Measurements from ENCODE around the gene RUVBL2. TPM values are rescaled to one million over a fixed set of nuclear protein-coding genes. Genes with fewer than 3 reads are reported as not detected.
"Not testable (repeated sequence)": the region's sequence is repeated elsewhere in the genome, so short reads cannot be mapped to it uniquely, and the experiment has no call there.

The RUVBL2 gene
- polyA plus RNA-seq, 4 donors, result 86.0 to 106 (median 95.6) TPM

DNA sequence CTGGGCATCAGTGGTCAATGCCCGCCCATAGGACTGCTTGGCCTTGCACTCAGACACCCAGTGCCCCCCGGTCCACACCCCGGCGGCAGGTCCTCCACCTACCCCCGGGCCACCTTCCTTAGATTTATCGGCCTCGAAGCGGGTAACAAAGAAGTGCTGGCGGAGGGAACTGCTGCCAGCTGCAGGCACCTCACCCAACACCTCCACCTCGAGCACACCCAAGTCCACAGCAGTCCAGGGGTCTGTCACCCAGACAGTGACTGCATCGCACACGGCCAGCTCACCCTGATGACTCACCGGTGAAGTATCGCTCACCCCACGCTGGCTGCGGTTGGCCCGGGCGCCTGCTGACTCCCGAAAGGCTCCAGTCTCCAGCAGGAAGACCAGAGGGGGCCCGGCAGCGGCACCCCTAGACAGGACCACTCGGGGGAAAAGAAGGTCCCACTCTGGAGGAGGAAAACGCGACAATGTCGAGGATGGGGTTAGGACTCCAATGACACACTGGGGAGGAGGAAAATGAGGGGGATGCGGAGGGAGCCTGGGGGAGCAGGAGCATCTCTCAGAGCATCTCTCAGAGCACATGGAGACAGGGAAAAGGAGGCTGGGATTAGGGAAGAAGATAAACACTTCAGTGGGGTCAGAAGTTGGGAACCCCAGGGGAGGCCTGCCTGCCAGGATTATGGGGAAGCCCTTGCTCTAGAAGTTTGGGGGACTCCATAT lies 45.0 kb downstream of the RUVBL2 start:
- DNase-seq (ENCODE audit: low read depth in 4 of 4, low spot score in 2 of 4), result not testable (repeated sequence)

DNA sequence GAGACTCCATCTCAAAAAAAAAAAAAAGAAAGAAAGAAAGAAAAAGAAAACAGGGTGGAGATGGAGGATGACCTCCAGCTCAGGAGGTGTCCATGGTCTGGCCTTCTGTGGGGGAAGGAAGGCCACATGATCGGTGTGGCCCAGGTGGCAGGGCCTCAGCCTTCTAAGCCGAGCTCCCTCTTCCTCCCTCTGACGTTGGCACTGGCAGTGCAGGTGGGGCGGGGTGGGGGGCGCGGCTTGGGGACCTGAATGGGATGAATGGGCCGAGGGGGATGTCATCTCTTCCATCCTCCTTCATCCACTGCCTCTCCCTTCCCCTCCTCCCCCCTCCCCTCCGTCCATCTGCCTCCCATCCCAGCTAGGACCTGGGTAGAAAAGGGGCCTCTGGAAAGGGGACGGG lies 46.0 kb downstream of the RUVBL2 start:
- DNase-seq (ENCODE audit: low read depth in 4 of 4, low spot score in 2 of 4), result not testable (repeated sequence)

DNA sequence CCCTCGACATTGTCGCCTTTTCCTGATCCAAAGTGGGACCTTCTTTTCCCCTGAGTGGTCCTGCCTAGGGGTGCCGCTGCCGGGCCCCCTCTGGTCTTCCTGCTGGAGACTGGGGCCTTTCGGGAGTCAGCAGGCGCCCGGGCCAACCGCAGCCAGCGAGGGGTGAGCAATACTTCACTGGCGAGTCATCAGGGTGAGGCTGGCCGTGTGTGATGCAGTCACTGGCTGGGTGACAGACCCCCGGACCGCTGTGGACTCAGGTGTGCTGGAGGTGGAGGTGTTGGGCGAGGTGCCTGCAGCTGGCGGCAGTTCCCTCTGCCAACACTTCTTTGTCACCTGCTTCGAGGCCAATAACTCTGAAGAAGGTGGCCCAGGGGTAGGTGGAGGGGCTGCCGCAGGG lies 48.5 kb downstream of the RUVBL2 start:
- DNase-seq (ENCODE audit: low read depth in 4 of 4, low spot score in 2 of 4), result no peak

DNA sequence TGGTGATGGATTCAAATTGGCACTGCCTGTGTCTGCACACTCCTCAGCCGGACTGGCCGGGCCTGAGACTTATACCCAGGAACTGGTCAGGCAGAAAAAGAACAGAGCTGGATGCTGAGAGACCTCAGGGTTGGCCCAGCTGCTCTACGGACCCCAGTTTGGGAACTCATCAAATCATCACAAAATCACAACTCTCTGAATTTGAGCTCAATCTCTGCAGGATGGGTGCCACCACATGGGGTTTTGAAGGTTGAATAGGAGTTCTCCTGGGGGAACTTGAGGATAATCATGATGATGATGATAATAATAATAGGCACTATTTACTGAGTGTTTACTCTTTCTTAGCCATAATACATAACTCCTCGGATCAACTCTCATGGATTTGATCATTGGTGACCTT lies 49.0 kb downstream of the RUVBL2 start:
- not testable (repeated sequence) for DNase-seq (ENCODE audit: low read depth in 4 of 4, low spot score in 2 of 4)

DNA sequence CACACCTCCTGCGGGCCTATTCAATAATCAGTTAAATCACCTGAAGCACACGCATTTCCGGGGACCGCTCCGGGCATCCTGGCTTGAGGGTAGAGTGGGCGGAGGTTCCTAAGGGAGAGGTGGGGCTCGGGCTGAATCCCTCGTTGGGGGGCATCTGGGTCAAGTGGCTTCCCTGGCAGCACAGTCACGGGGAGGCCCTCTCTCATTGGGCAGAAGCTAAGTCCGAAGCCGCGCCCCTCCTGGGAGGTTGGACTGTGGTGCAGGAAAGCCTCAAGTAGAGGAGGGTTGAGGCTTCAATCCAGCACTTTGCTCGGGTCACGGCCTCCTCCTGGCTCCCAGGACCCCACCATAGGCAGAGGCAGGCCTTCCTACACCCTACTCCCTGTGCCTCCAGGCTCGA lies 49.9 kb downstream of the RUVBL2 start, which contains the start of gene CGB5:
Gene CGB5 (plus strand): TSS at position 301 of the 400 bp plus-strand sequence. CDS start 362 bp downstream, outside the sequence.
- DNase-seq (ENCODE audit: low read depth in 4 of 4, low spot score in 2 of 4), result not testable (repeated sequence)

DNA sequence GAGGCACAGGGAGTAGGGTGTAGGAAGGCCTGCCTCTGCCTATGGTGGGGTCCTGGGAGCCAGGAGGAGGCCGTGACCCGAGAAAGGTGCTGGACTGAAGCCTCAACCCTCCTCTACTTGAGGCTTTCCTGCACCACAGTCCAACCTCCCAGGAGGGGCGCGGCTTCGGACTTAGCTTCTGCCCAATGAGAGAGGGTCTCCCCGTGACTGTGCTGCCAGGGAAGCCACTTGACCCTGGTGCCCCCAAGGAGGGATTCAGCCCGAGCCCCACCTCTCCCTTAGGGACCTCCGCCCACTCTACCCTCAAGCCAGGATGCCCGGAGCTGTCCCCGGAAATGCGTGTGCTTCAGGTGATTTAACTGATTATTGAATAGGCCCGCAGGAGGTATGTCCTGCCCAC lies 55.3 kb downstream of the RUVBL2 start, which contains the start of gene CGB8:
Gene CGB8 (minus strand): TSS at position 101 of the 400 bp plus-strand sequence. CDS start 372 bp downstream, outside the sequence.
- DNase-seq (ENCODE audit: low read depth in 4 of 4, low spot score in 2 of 4), result not testable (repeated sequence)

DNA sequence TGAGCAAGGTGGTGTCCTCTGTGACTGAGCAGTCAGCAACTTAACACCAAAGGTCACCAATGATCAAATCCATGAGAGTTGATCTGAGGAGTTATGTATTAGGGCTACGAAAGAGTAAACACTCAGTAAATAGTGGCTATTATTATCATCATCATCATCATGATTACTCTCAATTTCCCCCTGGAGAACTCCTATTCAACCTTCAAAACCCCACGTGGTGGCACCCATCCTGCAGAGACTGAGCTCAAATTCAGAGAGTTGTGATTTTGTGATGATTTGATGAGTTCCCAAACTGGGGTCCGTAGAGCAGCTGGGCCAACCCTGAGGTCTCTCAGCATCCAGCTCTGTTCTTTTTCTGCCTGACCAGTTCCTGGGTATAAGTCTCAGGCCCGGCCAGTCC lies 56.1 kb downstream of the RUVBL2 start:
- DNase-seq (ENCODE audit: low read depth in 4 of 4, low spot score in 2 of 4), result not testable (repeated sequence)

DNA sequence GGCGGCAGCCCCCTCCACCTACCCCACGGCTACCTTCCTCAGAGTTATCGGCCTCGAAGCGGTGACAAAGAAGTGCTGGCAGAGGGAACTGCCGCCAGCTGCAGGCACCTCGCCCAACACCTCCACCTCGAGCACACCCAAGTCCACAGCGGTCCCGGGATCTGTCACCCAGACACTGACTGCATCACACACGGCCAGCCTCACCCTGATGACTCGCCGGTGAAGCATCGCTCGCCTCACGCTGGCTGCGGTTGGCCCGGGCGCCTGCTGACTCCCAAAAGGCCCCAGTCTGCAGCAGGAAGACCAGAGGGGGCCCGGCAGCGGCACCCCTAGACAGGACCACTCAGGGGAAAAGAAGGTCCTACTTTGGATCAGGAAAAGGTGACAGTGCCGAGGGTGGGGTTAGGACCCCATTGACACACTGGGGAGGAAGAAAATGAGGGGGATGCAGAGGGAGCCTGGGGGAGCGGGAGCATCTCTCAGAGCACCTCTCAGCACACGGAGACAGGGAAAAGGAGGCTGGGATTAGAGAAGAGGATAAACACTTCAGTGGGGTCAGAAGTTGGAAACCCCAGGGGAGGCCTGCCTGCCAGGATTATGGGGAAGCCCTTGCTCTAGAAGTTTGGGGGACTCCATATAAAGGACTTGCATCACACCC lies 56.8 kb downstream of the RUVBL2 start:
- not testable (repeated sequence) for DNase-seq (ENCODE audit: low read depth in 4 of 4, low spot score in 2 of 4)

DNA sequence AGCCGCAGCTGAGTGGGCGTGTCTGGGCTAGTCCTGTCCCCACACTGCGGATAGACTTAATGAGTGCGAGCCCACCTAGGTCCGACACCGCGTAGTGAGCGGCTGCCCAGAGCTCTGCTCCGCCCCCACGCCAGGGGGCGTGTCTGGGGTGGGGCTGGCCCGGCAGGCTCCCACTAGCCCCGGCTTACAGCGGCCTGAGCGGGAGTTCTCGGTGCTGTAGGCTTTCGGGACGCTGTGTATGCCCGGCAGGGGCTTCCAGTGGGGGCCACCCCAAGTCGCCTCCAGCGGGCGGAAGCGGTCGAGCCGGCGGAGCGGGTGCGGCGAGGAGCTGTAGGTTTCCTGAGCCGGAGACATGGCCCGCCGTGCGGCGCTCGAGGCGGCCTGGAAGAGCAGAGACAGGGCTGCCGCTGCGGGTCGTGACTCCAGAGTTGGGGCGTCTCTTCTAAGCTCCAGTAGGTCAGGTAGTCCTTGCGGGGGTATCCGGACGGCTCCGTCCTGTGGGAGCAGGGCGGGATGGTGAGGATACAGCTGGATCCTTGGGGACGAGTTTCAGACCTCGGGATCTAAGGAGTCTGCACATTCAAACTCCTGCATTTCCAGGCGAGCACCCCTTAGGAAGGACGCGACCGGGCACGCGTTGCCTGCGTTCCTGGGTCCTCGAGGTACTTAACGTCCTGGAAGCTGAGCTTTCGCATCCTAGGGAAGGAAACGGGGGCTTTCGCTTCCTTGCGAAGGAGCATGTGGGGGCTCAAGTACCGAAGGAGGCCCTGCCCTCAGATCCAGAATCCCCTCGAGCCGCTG lies 62.6 kb downstream of the RUVBL2 start:
- DNase-seq (ENCODE audit: low read depth in 4 of 4, low spot score in 2 of 4), result no peak

DNA sequence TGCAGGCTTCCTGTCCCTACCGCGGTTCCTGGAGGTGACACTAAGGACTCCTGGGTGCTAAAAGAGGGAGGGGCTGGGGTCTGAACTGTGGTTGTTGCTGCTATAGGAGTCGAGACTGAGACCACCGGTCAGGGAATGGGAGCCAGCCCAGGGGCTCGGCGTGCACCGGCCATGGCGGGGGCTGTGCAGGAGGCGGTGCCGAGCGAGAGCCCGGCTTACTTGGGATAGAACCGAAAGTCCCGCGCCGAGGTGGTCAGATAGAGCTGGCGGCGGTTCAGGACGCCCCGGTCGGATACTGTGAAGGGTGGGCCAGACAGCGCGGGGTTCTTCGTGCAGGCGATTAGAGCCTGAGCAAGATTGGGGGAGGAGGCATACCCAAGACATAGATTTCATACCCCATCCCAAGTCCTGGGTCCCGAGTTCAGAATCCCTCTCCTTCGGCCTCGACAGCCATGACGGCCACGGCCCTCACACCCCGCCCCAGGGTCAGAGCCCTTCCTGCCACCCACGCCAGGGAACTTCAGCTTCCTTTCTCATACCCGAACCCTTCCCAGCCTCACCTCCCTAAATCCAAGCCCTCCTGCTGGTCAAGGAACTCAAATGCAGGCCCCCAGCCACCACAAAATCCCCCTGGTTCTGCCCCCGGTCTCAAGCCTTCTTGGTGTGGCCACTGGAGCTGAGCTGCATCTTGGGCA lies 63.4 kb downstream of the RUVBL2 start:
- DNase-seq (ENCODE audit: low read depth in 4 of 4, low spot score in 2 of 4), result not testable (repeated sequence)

DNA sequence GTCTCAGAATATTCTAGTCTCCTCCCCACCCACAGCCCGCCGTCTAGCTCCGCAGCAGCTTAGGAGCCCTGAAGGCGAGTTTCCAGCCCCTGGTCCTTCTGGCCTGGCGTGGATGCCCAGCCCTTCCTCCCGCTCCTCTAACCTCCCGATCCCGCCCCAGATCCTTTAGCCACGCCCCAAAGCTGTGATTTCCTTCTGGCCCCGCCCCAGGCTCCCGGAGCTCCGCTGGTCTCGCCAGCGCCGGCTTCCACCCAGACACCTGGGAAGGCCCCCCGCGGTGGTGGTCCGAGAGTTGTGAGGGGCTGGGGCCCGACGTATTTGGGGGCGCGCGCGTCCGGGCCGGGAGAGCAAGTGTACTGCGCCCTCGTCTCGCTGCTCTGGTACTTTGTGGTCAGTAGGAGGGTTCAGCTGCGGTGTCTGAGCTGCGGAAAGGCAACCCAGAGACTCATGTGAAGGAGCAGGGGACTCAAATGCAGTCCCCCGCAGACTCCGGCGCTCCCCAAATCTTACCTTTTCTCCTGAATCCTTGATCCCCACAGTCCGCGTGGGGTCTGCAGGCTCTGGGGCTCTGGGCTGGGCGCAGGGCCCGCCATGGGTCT lies 64.0 kb downstream of the RUVBL2 start, which contains the start of gene CGB7:
Gene CGB7 (minus strand): TSS at position 114 of the 599 bp plus-strand sequence. CDS start 2,374 bp downstream, outside the sequence.
- peak in 1 of 4 donors; percentile 74 for DNase-seq (ENCODE audit: low read depth in 4 of 4, low spot score in 2 of 4)

DNA sequence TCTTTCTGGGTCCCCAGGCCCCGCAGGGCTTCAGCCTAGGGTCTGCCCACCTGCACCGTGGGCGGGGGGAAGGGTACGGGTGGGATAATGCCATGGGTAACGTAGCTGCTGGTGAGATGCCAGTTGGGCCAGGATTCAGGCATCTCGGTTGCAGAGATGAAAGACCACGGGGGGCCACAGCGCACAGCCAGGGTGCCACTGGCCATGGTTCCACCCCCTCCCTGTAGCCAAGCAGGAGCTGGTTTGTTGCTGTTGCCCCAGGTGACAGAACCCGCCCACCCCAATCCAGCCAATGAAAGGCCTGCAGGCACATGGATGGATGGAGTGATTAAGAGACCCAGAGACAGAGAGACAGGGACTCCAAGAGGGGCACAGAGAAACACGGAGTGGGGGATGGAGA lies 64.9 kb downstream of the RUVBL2 start:
- no peak for DNase-seq (ENCODE audit: low read depth in 4 of 4, low spot score in 2 of 4)

DNA sequence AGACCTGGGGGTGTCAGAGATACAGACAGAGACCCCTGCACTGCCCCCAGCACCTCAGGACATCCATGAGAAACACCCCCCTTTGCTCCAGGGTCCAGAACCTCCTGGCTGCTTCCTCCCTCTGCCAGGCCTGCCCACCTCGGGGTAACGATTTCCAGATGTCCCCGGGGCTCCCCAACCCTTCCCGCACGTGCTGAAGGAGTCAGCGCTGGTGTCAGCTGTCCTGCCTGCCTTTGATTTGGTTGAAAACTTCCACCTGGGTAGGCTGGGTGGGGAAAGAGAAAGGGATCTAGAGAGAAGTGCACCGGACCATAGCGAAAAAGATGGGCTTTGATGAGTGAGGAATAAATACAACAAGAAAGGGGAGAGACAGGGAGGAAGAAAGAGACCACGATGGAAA lies 65.4 kb downstream of the RUVBL2 start:
- no peak for DNase-seq (ENCODE audit: low read depth in 4 of 4, low spot score in 2 of 4)

DNA sequence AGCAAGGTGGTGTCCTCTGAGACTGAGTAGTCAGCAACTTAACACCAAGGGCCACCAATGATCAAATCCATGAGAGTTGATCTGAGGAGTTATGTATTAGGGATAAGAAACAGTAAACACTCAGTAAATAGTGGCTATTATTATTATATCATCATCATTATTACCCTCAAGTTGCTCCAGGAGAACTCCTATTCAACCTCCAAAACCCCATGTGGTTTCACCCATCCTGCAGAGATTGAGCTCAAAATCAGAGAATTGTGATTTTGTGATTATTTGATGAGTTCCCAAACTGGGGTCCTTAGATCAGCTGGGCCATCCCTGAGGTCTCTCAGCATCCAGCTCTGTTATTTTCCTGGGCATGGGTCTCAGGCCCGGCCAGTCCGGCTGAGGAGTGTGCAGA lies 67.3 kb downstream of the RUVBL2 start:
- DNase-seq (ENCODE audit: low read depth in 4 of 4, low spot score in 2 of 4), result no peak

DNA sequence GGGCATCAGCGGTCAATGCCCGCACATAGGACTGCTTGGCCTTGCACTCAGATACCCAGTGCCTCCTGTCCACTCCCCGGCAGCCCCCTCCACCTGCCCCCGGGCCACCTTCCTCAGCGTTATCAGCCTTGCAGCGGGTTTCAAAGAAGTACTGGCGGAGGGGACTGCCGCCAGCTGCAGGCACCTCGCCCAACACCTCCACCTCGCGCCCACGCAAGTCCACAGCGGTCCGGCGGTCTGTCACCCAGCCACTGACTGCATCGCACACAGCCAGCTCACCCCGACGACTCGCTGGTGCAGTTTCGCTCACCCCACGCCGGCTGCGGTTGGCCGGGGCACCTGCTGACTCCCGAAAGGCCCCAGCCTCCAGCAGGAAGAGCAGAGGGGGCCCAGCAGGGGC lies 67.8 kb downstream of the RUVBL2 start:
- no peak for DNase-seq (ENCODE audit: low read depth in 4 of 4, low spot score in 2 of 4)

DNA sequence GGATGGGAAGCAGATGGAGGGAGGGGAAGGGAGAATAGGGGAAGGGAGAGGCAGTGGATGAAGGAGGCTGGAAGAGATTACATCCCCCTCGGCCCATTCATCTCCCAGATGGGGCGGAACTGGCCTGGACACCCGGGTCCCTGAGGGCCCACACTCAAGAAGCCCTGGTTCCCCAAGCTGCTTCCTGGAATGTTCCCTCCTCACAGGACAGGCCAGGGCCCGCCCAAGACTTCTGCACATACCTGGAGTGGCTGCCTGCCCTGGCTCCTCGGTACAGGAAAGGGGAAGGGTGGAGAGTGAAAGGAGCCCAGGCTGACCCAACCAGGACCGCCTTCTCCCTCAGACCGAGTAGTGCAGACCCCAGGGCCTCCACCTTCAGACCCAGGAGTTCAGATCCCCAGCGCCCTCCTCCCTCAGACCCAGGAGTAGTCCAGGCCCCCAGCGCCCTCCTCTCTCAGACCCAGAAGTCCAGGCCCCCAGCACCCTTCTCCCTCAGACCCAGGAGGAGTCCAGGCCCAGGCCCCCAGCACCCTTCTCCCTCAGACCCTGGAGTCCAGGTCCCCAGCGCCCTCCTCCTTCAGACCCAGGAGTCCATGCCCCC lies 70.4 kb downstream of the RUVBL2 start:
- DNase-seq (ENCODE audit: low read depth in 4 of 4, low spot score in 2 of 4), result no peak

DNA sequence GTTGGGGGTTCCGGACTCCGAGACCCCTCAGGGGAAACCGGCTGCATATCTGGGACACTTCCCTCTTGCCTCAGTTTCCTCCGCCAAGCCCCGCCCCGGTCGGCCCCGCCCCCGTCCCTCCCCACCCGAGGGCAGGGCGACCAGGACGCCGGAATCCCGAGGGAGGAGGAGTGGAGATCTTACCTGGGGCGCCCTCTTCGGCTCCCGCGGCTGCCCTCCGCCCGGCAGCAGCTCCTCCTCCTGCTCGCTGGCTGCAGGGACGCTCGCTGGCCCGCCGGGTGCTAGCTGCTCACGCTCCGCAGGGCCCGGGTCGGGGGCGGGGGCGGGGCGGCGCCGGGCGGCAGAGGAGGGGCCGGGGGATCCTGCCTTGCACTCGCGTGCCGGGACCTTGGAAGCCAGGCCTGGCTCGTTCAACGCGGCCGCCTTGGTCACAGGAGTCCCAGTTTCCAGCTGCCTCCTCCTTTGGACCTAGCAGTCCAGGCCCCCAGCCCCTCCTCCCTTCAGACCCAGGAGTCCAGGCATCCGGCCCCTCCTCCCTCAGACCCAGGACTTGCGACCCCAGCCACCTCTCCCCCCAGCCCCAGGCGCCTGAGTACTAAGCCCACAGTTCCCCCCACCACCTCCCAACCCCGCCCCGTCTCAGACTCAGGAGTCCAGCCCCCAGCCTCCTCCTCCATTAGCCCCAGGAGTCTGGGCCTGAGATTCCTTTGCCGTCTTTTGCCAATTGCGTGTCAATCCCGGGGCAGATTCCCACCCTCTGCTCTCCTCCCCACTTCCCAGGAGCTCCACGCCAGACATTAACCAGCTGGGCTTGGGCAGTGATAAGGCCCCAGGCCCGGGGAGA lies 71.3 kb downstream of the RUVBL2 start, which contains the start of gene NTF4:
Gene NTF4 (minus strand): TSS at position 51 of the 844 bp plus-strand sequence. CDS start 2,821 bp downstream, outside the sequence.
- DNase-seq (ENCODE audit: low read depth in 4 of 4, low spot score in 2 of 4), result no peak

Data from left renal cortex interstitium (tissue), 4 donors.